GM12891 (cell line): Measurements from ENCODE around the gene ROCK2.

ENCODE experiments used
- POLR2A ChIP-seq: IDR thresholded peaks from 2 replicates; pipeline ENCODE4 v1.6.1; 2011; ENCODE audit warnings: low read depth, low read length, control low read depth
- POLR2AphosphoS5 ChIP-seq: IDR thresholded peaks from 2 replicates; pipeline ENCODE4 v1.6.1; 2011; ENCODE audit warnings: low read depth, low read length, control low read depth

DNA sequence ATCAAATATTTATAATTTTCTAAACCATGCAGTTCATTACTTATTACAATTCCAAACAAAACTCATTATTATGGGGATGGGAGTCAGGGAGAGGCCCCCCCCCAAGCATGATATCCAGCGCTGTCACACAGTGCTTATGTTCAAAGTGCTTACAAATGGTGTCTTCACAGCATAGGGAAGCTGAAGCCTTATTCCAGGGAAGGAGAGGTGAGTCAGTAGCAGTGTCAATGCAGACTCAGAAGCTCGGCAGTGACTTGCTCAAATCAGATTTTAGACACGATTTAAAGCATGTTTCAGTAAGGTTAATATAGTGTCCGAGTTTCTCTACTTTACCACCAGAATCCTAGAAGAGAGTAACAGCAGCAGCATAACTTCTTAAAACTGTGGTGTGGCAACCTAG, 164.5 kb downstream of the ROCK2 start:
- TF ChIP-seq POLR2A: no peak
- TF ChIP-seq POLR2AphosphoS5: no peak
